IMR-90 (cell line): Measurements from ENCODE around the gene ZNF526.

Experiments
- CHD1 ChIP-seq: IDR thresholded peaks from 2 replicates; pipeline ENCODE4 v1.6.1; 2012; ENCODE audit warnings: low read depth, low read length, improper control_type of control experiment
- ELK1 ChIP-seq: fragments of 150-350 bp; IDR thresholded peaks from 2 replicates; pipeline ENCODE4 v1.6.1; 2016; ENCODE audit warnings: low read depth, mild to moderate bottlenecking, low read length, moderate library complexity, borderline replicate concordance
- FOS ChIP-seq: fragments of 150-350 bp; IDR thresholded peaks from 2 replicates; pipeline ENCODE4 v1.6.1; 2016; ENCODE audit warnings: low read depth, low read length
- MXI1 ChIP-seq: IDR thresholded peaks from 2 replicates; pipeline ENCODE4 v1.6.1; 2012; ENCODE audit warnings: low read depth, mild to moderate bottlenecking, low read length, moderate library complexity, borderline replicate concordance
- POLR2A ChIP-seq: IDR thresholded peaks from 2 replicates; pipeline ENCODE4 v1.6.1; 2012; ENCODE audit warnings: mild to moderate bottlenecking, low read depth, low read length
- RAD21 ChIP-seq: IDR thresholded peaks from 2 replicates; pipeline ENCODE4 v1.6.1; 2012; ENCODE audit warnings: low read length, improper control_type of control experiment
- TF ChIP-seq, protein P1 (sequence below): conservative IDR thresholded peaks from 2 replicates; pipeline ENCODE4 v1.5.1; 2012; ENCODE audit warnings: mild to moderate bottlenecking, low read depth, low read length, improper control_type of control experiment

DNA sequence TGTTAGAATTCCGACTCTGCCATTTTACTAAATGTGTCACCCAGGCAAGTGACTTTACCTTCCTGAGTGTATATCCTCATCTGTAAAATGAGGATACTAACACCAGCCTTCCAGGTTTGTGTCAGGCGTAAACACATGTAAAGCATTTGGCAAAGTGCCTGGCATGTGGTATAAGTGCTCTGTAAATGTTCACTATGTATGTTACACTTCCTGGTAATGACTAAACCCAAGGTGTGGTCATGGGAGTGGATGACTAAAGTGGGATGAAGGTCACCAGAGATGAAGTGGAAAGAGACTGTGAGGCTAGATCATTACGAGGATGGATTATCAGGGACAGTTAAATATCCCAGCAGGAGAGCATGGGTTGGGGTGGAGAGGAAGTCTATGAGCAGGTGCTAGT, 28.3 kb upstream of the ZNF526 start:
- TF ChIP-seq, protein P1, sequence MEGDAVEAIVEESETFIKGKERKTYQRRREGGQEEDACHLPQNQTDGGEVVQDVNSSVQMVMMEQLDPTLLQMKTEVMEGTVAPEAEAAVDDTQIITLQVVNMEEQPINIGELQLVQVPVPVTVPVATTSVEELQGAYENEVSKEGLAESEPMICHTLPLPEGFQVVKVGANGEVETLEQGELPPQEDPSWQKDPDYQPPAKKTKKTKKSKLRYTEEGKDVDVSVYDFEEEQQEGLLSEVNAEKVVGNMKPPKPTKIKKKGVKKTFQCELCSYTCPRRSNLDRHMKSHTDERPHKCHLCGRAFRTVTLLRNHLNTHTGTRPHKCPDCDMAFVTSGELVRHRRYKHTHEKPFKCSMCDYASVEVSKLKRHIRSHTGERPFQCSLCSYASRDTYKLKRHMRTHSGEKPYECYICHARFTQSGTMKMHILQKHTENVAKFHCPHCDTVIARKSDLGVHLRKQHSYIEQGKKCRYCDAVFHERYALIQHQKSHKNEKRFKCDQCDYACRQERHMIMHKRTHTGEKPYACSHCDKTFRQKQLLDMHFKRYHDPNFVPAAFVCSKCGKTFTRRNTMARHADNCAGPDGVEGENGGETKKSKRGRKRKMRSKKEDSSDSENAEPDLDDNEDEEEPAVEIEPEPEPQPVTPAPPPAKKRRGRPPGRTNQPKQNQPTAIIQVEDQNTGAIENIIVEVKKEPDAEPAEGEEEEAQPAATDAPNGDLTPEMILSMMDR: no peak
- TF ChIP-seq FOS (0 out of 2 replicates have a peak, but pooled peaks have one; percentile 15), POLR2A (no peak), ELK1 (no peak), CHD1 (no peak), MXI1 (0 out of 2 replicates have a peak, but pooled peaks have one; percentile 14), RAD21 (no peak)
